Activated CD8-positive, alpha-beta memory T cell treated with anti-CD3 and anti-CD28 coated beads, Interleukin-2, amount 10 ng/mL, durations not matched to agents 7 days and 5 days (primary cell): ENCODE results near the gene GRB10. TPM values are rescaled to one million over a fixed set of nuclear protein-coding genes. Genes with fewer than 3 reads are reported as not detected.
"Not testable (repeated sequence)": the region's sequence is repeated elsewhere in the genome, so short reads cannot be mapped to it uniquely, and the experiment has no call there.

ENCODE experiments used
- ATAC-seq: fragments of 150-1000 bp; cut with Tn5 transposase; one replicate; pipeline ENCODE4 v1.10.0; 2021; ENCODE audit warnings: moderate library complexity
- CTCF ChIA-PET: fragments of 350-600 bp; sonication (Branson Sonifier 250); formaldehyde crosslinking; loops from one replicate; lab custom pipeline; 2021; ENCODE audit warnings: antibody characterized with exemption; lab: Charles Lee
- DNase-seq: peaks from one replicate; pipeline ENCODE4 v3.0.0-alpha.2; 2020
- H3K27ac Mint-ChIP-seq: one replicate; pipeline ENCODE4 v1.8.0; 2021; ENCODE audit warnings: mild to moderate bottlenecking, mixed read lengths
- H3K27me3 Mint-ChIP-seq: one replicate; pipeline ENCODE4 v1.8.0; 2021; ENCODE audit warnings: mixed read lengths
- H3K36me3 Mint-ChIP-seq: one replicate; pipeline ENCODE4 v1.8.0; 2021; ENCODE audit warnings: mild to moderate bottlenecking, mixed read lengths
- H3K4me1 Mint-ChIP-seq: one replicate; pipeline ENCODE4 v1.8.0; 2021; ENCODE audit warnings: mixed read lengths
- H3K4me3 Mint-ChIP-seq: one replicate; pipeline ENCODE4 v1.8.0; 2021; ENCODE audit warnings: mild to moderate bottlenecking, moderate library complexity, mixed read lengths
- H3K9me3 Mint-ChIP-seq: one replicate; pipeline ENCODE4 v1.8.0; 2022; ENCODE audit warnings: low read depth, mixed read lengths
- total RNA-seq, 2 experiments: library from RNA; stranded (reverse); gene quantifications; one replicate each; pipeline ENCODE4 v1.2.3, GENCODE V29; 2021

The GRB10 gene
- total RNA-seq, 2 experiments from 2014 or later = 3.9 TPM

GRCh38 chr7:50781381-50782293 is 1.1 kb downstream of the GRB10 start:
- H3K9me3 Mint-ChIP-seq = peaks cover 2% of the 10 kb centered on the region
- CTCF ChIA-PET = no interaction called here
- no peak overlapping the region for H3K4me3 Mint-ChIP-seq
- no peak for ATAC-seq
- DNase-seq = no peak
- H3K36me3 Mint-ChIP-seq = peaks cover 1% of the 10 kb centered on the region
- peaks cover 60% of the 10 kb centered on the region for H3K27me3 Mint-ChIP-seq
- peaks cover 8% of the 10 kb centered on the region for H3K4me1 Mint-ChIP-seq
- no peak overlapping the region for H3K27ac Mint-ChIP-seq

DNA sequence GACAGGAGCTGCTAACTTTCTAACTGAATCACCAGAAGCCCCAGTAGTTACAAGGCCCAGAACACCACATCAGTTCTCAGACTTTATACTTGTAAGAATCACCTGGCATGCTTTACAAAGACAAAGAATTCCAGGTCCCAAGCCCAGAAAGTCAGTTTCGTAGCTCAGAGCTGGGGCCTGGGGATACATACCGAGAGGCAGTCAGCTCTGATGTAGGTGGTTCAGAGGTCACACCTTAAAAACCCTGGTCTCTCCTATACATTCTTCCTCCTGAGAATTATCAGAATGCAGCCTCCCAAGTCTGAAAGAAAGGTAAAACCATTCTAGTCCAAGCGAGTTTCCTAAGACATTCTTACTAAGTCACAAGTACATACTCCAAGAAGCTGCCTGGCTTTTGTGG is 2.3 kb downstream of the GRB10 start:
- Mint-ChIP-seq H3K27ac (no peak overlapping the region), H3K4me1 (peaks cover 8% of the 10 kb centered on the region), H3K4me3 (no peak overlapping the region), H3K27me3 (peaks cover 52% of the 10 kb centered on the region), H3K9me3 (peaks cover 2% of the 10 kb centered on the region), H3K36me3 (peaks cover 1% of the 10 kb centered on the region)
- no peak for ATAC-seq
- DNase-seq = no peak
- CTCF ChIA-PET = no interaction called here

- Mint-ChIP-seq H3K27me3 (peaks cover 44% of the 10 kb centered on the region), H3K4me3 (no peak overlapping the region)
These were observed 3.3 kb downstream of the GRB10 start for GRCh38 chr7:50779427-50779826.

GRCh38 chr7:50778189-50778588 is 4.5 kb downstream of the GRB10 start:
- no peaks in the 10 kb centered on the region for H3K9me3 Mint-ChIP-seq
- CTCF ChIA-PET = no interaction called here
- H3K4me3 Mint-ChIP-seq = no peak overlapping the region
- no peak for ATAC-seq
- peaks cover 32% of the 10 kb centered on the region for H3K27me3 Mint-ChIP-seq
- no peaks in the 10 kb centered on the region for H3K36me3 Mint-ChIP-seq
- peaks cover 6% of the 10 kb centered on the region for H3K4me1 Mint-ChIP-seq
- DNase-seq = no peak
- no peak overlapping the region for H3K27ac Mint-ChIP-seq

More at GRCh38 chr7:50779427-50779826, 3.3 kb downstream of the GRB10 start:
- Mint-ChIP-seq H3K36me3 (peaks cover 1% of the 10 kb centered on the region), H3K27ac (no peak overlapping the region), H3K4me1 (peaks cover 8% of the 10 kb centered on the region), H3K9me3 (peaks cover 2% of the 10 kb centered on the region)
- CTCF ChIA-PET = interaction anchor here (0.7 kb wide), 1 partner anchor 10 kb away, joined by 3 read pairs; no protein-coding TSS in a partner anchor
- DNase-seq (no peak), ATAC-seq (no peak)

GRCh38 chr7:50775836-50776235 is 6.9 kb downstream of the GRB10 start:
- ATAC-seq = no peak
- Mint-ChIP-seq H3K9me3 (no peaks in the 10 kb centered on the region), H3K4me1 (no peaks in the 10 kb centered on the region), H3K4me3 (no peak overlapping the region), H3K27ac (no peak overlapping the region), H3K36me3 (no peaks in the 10 kb centered on the region), H3K27me3 (peaks cover 25% of the 10 kb centered on the region)
- CTCF ChIA-PET = no interaction called here
- DNase-seq = no peak

DNA sequence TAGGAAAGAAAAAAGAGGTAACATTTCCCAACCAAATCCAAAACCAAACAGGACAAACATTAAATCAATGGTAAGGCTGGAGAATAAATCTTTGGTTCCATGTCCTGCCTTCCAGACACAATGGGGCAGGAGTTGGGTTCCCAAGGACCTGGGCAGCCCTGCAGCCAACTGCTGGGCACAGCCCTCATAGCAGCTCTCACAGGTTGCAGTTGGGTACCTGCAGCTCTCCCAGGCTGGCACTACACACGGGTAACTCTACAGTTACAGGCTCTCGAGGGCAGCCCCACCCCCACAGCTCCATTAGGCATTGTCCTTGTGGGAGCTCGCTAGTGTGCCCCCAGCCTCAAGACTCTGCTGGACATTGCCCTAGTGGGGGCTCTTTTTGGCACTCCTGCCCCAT is 7.5 kb downstream of the GRB10 start:
- Mint-ChIP-seq H3K36me3 (no peaks in the 10 kb centered on the region), H3K4me3 (no peak overlapping the region), H3K4me1 (no peaks in the 10 kb centered on the region), H3K27ac (no peak overlapping the region), H3K9me3 (no peaks in the 10 kb centered on the region), H3K27me3 (peaks cover 21% of the 10 kb centered on the region)
- CTCF ChIA-PET = no interaction called here
- DNase-seq = no peak
- no peak for ATAC-seq

DNA sequence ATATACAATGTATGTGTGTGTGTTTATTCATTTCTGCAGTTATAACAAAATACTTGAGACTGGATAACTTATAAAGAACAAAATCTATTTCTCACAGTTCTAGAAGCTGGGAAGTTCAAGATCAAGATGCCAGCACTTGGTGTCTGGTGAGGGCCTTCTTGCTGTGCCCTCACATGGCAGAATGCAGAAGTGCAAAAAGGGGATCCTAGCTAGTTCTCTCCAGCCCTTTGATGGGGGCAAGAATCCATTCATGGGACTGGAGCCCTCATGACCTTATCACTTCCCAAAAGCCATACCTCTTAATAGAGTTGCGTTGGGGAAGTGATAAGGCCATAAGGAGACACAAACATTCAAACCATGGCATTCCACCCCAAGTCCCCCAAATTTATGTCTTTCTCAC is 8.4 kb downstream of the GRB10 start:
- H3K9me3 Mint-ChIP-seq = no peaks in the 10 kb centered on the region
- no peak for DNase-seq
- peaks cover 12% of the 10 kb centered on the region for H3K27me3 Mint-ChIP-seq
- H3K27ac Mint-ChIP-seq = no peak overlapping the region
- no peak overlapping the region for H3K4me3 Mint-ChIP-seq
- CTCF ChIA-PET = no interaction called here
- no peaks in the 10 kb centered on the region for H3K36me3 Mint-ChIP-seq
- no peaks in the 10 kb centered on the region for H3K4me1 Mint-ChIP-seq
- no peak for ATAC-seq

- H3K4me3 Mint-ChIP-seq, H3K36me3 Mint-ChIP-seq, DNase-seq, H3K27ac Mint-ChIP-seq, H3K9me3 Mint-ChIP-seq, H3K4me1 Mint-ChIP-seq, CTCF ChIA-PET, H3K27me3 Mint-ChIP-seq, ATAC-seq: not testable (repeated sequence)
These were observed 9.6 kb downstream of the GRB10 start for GRCh38 chr7:50773071-50773470.

DNA sequence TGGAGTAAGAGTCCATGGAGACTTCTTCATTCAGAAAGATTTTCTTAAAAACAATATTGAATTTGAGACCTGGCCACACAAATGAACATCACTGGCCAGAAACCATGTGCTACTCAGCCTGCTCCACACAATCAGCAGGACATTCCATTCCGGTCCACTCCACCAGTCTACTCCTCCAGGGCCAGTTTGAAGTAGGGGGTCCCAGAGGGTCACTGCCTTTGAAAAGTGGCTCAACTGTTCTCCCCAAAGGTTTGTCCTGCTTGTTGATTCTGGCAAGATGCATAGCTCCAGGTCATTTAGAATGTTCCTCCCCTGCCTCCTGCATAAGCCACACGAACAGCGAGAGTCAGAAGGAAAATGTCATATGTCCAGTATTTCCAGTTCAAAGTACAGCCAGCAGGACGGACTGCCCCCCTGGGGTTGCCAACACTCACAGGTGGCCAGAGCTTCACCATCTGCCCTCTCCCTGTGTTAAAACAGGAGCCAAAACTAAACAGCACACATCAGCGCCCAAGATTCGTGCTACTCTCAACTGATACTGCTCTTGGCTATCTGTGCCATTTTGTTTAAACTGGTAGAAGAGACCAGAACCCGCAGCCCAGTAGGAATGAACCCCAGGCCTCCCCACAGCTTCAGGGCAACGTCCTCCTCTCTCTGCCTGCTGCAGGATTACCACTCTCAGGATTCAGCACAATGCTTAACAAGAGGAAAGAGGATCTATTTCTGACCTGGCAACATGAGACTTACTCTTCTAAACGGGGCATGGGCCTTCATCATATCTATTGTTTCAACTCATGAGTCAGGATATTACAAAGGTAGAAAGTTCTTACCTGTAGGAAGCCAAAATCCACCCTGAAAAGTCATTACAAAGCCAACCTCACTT is 11.3 kb downstream of the GRB10 start:
- peaks cover 7% of the 10 kb centered on the region for H3K27me3 Mint-ChIP-seq
- H3K4me1 Mint-ChIP-seq = no peaks in the 10 kb centered on the region
- CTCF ChIA-PET = no interaction called here
- H3K9me3 Mint-ChIP-seq = no peaks in the 10 kb centered on the region
- H3K4me3 Mint-ChIP-seq = no peak overlapping the region
- H3K27ac Mint-ChIP-seq = no peak overlapping the region
- ATAC-seq (no peak), DNase-seq (no peak)
- no peaks in the 10 kb centered on the region for H3K36me3 Mint-ChIP-seq

GRCh38 chr7:50768485-50769474 is 13.9 kb downstream of the GRB10 start:
- H3K4me3 Mint-ChIP-seq = no peak overlapping the region
- H3K4me1 Mint-ChIP-seq = no peaks in the 10 kb centered on the region
- CTCF ChIA-PET = interaction anchor here (0.7 kb wide), 1 partner anchor 10 kb away, joined by 3 read pairs; no protein-coding TSS in a partner anchor
- no peak for ATAC-seq
- H3K27ac Mint-ChIP-seq = no peak overlapping the region
- H3K9me3 Mint-ChIP-seq = peaks cover 2% of the 10 kb centered on the region
- no peak for DNase-seq
- peaks cover 7% of the 10 kb centered on the region for H3K27me3 Mint-ChIP-seq
- no peaks in the 10 kb centered on the region for H3K36me3 Mint-ChIP-seq

DNA sequence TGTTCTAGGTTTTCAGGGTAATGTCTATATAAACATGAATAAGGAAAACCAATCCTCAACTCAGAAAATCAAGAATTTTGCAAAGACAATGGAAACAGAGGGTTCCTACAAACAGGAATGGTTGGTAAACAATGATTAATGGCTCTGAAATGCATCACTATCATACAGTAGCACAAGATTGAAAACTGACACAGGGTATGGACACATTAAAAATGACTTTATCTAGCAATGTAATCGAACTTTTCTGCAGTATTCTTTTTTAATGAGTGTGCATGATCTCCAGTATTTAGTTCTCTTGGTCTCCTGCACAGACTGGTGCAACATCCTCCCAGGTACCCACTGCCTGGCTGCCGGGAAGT is 15.9 kb downstream of the GRB10 start:
- Mint-ChIP-seq H3K4me1 (peaks cover 3% of the 10 kb centered on the region), H3K4me3 (no peak overlapping the region), H3K9me3 (peaks cover 3% of the 10 kb centered on the region), H3K36me3 (no peaks in the 10 kb centered on the region), H3K27ac (no peak overlapping the region), H3K27me3 (peaks cover 9% of the 10 kb centered on the region)
- DNase-seq (no peak), ATAC-seq (no peak)
- CTCF ChIA-PET = no interaction called here

DNA sequence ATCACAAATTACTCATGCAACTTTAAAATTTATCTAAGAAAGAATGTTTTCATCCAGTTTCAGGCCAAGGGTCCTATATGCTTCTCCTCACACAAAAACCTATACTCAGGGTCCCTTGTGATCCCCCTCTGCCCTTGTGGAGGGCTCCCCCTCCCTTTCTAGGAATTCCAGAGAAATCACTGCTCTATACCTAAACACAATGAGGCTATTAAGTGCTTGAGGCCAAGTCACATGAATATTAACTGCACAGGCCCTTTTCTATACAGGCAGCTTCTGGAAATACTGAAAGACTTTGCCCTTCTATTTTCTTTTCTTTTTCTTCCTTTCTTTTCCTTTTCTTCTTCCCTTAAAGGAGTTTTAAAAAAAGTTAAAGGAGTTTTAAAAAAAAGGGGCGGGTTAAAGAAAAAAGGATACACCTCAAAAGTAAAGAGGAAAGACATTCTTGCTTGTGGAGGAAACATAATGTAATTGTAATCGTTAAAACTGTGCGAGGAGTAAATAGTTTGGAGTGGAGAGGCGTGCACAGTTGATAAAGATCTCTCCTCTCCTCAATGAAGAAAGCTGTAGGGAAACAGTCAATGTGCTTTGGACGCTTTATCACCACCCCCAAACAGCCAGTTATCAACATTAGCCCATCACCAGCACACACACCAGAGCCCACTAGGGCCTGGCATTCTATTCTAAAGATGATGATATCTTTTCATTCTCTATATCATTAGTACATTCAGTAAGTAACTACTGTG is 16.4 kb downstream of the GRB10 start:
- Mint-ChIP-seq H3K27ac (no peak overlapping the region), H3K4me3 (no peak overlapping the region), H3K9me3 (peaks cover 3% of the 10 kb centered on the region), H3K4me1 (peaks cover 5% of the 10 kb centered on the region), H3K27me3 (peaks cover 4% of the 10 kb centered on the region), H3K36me3 (no peaks in the 10 kb centered on the region)
- no peak for DNase-seq
- CTCF ChIA-PET = no interaction called here
- ATAC-seq = no peak
